Activated CD4-positive, alpha-beta T cell treated with anti-CD3 and anti-CD28 coated beads, Interleukin-10, Interleukin-2, amounts not matched to agents 100 ng/mL and 50 ng/mL, durations not matched to agents 16 hours and 8 hours (primary cell): ENCODE measurements around the gene PRAMEF2.
"Not testable (repeated sequence)": the region's sequence is repeated elsewhere in the genome, so short reads cannot be mapped to it uniquely, and the experiment has no call there.

Experiments used
- DNase-seq: peaks from one replicate; pipeline ENCODE4 v3.0.0-alpha.2; 2020

The PRAMEF2 gene

GRCh38 chr1:12856786-12857185 is at the start of gene PRAMEF2:
Gene PRAMEF2, plus strand, starts transcription at chr1:12857086. Its CDS starts 1,924 bp downstream, at chr1:12859010.
- not testable (repeated sequence) for DNase-seq

- no peak for DNase-seq
Observed at GRCh38 chr1:12809933-12810332, 47.0 kb upstream of the PRAMEF2 start.

GRCh38 chr1:12810691-12811408 is 46.0 kb upstream of the PRAMEF2 start:
- DNase-seq, result no peak

- no peak for DNase-seq
Observed at GRCh38 chr1:12811409-12811784, 45.5 kb upstream of the PRAMEF2 start.

- DNase-seq, result not testable (repeated sequence)
Observed at GRCh38 chr1:12819061-12819460, 37.8 kb upstream of the PRAMEF2 start.

- not testable (repeated sequence) for DNase-seq
Observed at GRCh38 chr1:12831310-12831709, 25.6 kb upstream of the PRAMEF2 start, which contains the start of gene PRAMEF11. Gene PRAMEF11, minus strand, starts transcription at chr1:12831410. Its CDS starts 2,621 bp downstream, at chr1:12828789.

GRCh38 chr1:12833251-12833650 is 23.6 kb upstream of the PRAMEF2 start:
- not testable (repeated sequence) for DNase-seq

GRCh38 chr1:12848620-12849019 is 8.3 kb upstream of the PRAMEF2 start, which contains the start of gene HNRNPCL1:
Gene HNRNPCL1, minus strand, starts transcription at chr1:12848720. Its CDS starts 431 bp downstream, at chr1:12848289.
- DNase-seq, result not testable (repeated sequence)

- DNase-seq, result no peak
Observed at GRCh38 chr1:12851779-12852178, 5.1 kb upstream of the PRAMEF2 start.

- not testable (repeated sequence) for DNase-seq
Observed at GRCh38 chr1:12863131-12863880, 6.4 kb downstream of the PRAMEF2 start.

GRCh38 chr1:12878453-12878852 is 21.6 kb downstream of the PRAMEF2 start:
- not testable (repeated sequence) for DNase-seq

- DNase-seq, result not testable (repeated sequence)
Observed at GRCh38 chr1:12886101-12886500, 29.2 kb downstream of the PRAMEF2 start, which contains the start of gene PRAMEF4. Gene PRAMEF4, minus strand, starts transcription at chr1:12886201. Its CDS starts 2,807 bp downstream, at chr1:12883394.

GRCh38 chr1:12898170-12898569 is 41.3 kb downstream of the PRAMEF2 start, which contains the start of gene PRAMEF10:
Gene PRAMEF10, minus strand, starts transcription at chr1:12898270. Its CDS starts 2,423 bp downstream, at chr1:12895847.
- not testable (repeated sequence) for DNase-seq

GRCh38 chr1:12899186-12899585 is 42.3 kb downstream of the PRAMEF2 start:
- not testable (repeated sequence) for DNase-seq

GRCh38 chr1:12903793-12904572 is 47.1 kb downstream of the PRAMEF2 start:
- not testable (repeated sequence) for DNase-seq
